HepG2 (cell line): ENCODE data around the gene BBS4. TPM values are rescaled to one million over a fixed set of nuclear protein-coding genes. Genes with fewer than 3 reads are reported as not detected.
A peak's percentile ranks its signal among the peaks of the same experiment; 100 is the strongest.

Experiments
- ATAC-seq: fragments of 200-7000 bp; cut with Tn5 transposase; 3 replicates; pipeline ENCODE4 v1.9.1; 2020; ENCODE audit warnings: mild to moderate bottlenecking, moderate library complexity
- BruUV-seq: library from RNA; stranded (reverse); fragments of 400-500 nt; replicated peaks from 2 replicates; lab custom pipeline; 2021; lab: Mats Ljungman, UMichigan
- CTCF ChIA-PET: fragments of 300-600 bp; formaldehyde crosslinking; extraction: SDS; loops from one replicate; lab custom pipeline; 2021; ENCODE audit warnings: low total read pairs, inconsistent platforms, low intra/inter-chr PET ratio; lab: Yijun Ruan, JAX
- POLR2A ChIA-PET: fragments of 350-600 bp; sonication (Branson Sonifier 250); formaldehyde crosslinking; loops from one replicate; lab custom pipeline; 2020; ENCODE audit warnings: antibody characterized with exemption, inconsistent platforms; lab: Yijun Ruan, JAX
- DNase-seq: peaks from one replicate; pipeline ENCODE4 v3.0.0-alpha.2; 2015; ENCODE audit warnings: low spot score
- FAIRE-seq: peaks from 3 replicates; lab custom pipeline; 2011; peaks lifted over from hg19 to GRCh38; lab: Jason Lieb, UNC
- H2AFZ ChIP-seq: one replicate; pipeline ENCODE4 v1.6.1; 2011; ENCODE audit warnings: low read length, inconsistent platforms
- H3K27ac ChIP-seq: fragments of 300-600 bp; 3 replicates; pipeline ENCODE4 v1.8.0; 2011; ENCODE audit warnings: mixed run types, mild to moderate bottlenecking, mixed read lengths, low read length, inconsistent platforms; ENCODE audit not compliant: insufficient read depth; ENCODE audit errors: extremely low read length
- H3K27me3 ChIP-seq, 2 experiments: fragments of 200-600 bp in 1 of 2; 2 replicates in 1 of 2; 3 replicates in 1 of 2; pipeline versions ENCODE4 v1.6.0 to v1.8.0; 2011; ENCODE audit warnings: low read length in 2 of 2, mild to moderate bottlenecking in 2 of 2, moderate library complexity in 2 of 2, inconsistent platforms in 1 of 2; ENCODE audit not compliant: insufficient read depth in 2 of 2, control insufficient read depth in 1 of 2
- H3K36me3 ChIP-seq, 2 experiments: fragments of 200-600 bp in 1 of 2; replicated peaks in 1 of 2; 2 replicates in 1 of 2; 3 replicates in 1 of 2; pipeline versions ENCODE4 v1.5.1 to v1.8.0; 2011; ENCODE audit warnings: low read length in 2 of 2, inconsistent platforms in 1 of 2; ENCODE audit not compliant: insufficient read depth in 2 of 2, control insufficient read depth in 1 of 2
- H3K4me1 ChIP-seq: 2 replicates; pipeline ENCODE4 v1.5.1; 2012; ENCODE audit warnings: low read length, inconsistent platforms; ENCODE audit not compliant: insufficient read depth
- H3K4me2 ChIP-seq: 2 replicates; pipeline ENCODE4 v1.6.0; 2011; ENCODE audit warnings: low read depth, low read length, inconsistent platforms
- H3K4me3 ChIP-seq, 3 experiments: fragments of 200-600 bp in 1 of 3; sonication (generic), shearing (Covaris generic) in 1 of 3; replicated peaks in 1 of 3; 2 replicates each; pipeline ENCODE4 v1.5.1; 2011 to 2016; ENCODE audit warnings: low read length in 3 of 3, inconsistent platforms in 2 of 3, low read depth in 2 of 3, mild to moderate bottlenecking in 2 of 3, control low read depth in 1 of 3, mixed read lengths in 1 of 3; ENCODE audit not compliant: insufficient read depth in 1 of 3
- H3K79me2 ChIP-seq: one replicate; pipeline ENCODE4 v1.6.1; 2011; ENCODE audit warnings: low read length, inconsistent platforms; ENCODE audit not compliant: insufficient read depth
- H3K9ac ChIP-seq: 2 replicates; pipeline ENCODE4 v1.6.0; 2011; ENCODE audit warnings: mild to moderate bottlenecking, low read depth, low read length, inconsistent platforms; ENCODE audit not compliant: insufficient read depth
- H3K9me3 ChIP-seq: 2 replicates; pipeline ENCODE4 v1.5.1; 2012; ENCODE audit warnings: mild to moderate bottlenecking, low read length
- H4K20me1 ChIP-seq: 2 replicates; pipeline ENCODE4 v1.6.0; 2011; ENCODE audit warnings: inconsistent platforms, mild to moderate bottlenecking, low read length, moderate library complexity; ENCODE audit not compliant: insufficient read depth
- DNMT3B ChIP-seq: conservative IDR thresholded peaks from 2 replicates; pipeline ENCODE4 v1.6.1; 2016; ENCODE audit warnings: missing biosample characterization, control low read depth
- HINFP ChIP-seq: sonication (generic); formaldehyde crosslinking; IDR thresholded peaks from 2 replicates; pipeline ENCODE4 v1.4.0; 2020; ENCODE audit warnings: low read depth, mild to moderate bottlenecking, missing genetic modification reagents
- IKZF1 ChIP-seq: fragments of 450-650 bp; IDR thresholded peaks from 2 replicates; pipeline ENCODE4 v1.7.1; 2016
- MTF2 ChIP-seq: sonication (generic); formaldehyde crosslinking; IDR thresholded peaks from 2 replicates; pipeline ENCODE4 v1.5.0; 2020; ENCODE audit warnings: missing genetic modification reagents, borderline replicate concordance
- NAIF1 ChIP-seq: sonication (generic); formaldehyde crosslinking; IDR thresholded peaks from 2 replicates; pipeline ENCODE4 v1.5.0; 2020; ENCODE audit warnings: mild to moderate bottlenecking, missing genetic modification reagents, borderline replicate concordance
- NR2F1 ChIP-seq, 2 experiments: fragments of 450-650 bp in 1 of 2; formaldehyde crosslinking in 1 of 2; IDR thresholded peaks; 2 replicates each; pipeline versions ENCODE4 v1.5.0 to v1.6.1; 2016 to 2020; ENCODE audit warnings: mild to moderate bottlenecking in 1 of 2, missing compliant biosample characterization in 1 of 2, missing genetic modification reagents in 1 of 2, moderate library complexity in 1 of 2
- PHB2 ChIP-seq: fragments of 450-650 bp; IDR thresholded peaks from 2 replicates; pipeline ENCODE4 v1.6.1; 2018; ENCODE audit not compliant: partially characterized antibody
- RARG ChIP-seq: sonication (generic); formaldehyde crosslinking; IDR thresholded peaks from 2 replicates; pipeline ENCODE4 v1.4.0; 2020; ENCODE audit warnings: low read depth, mild to moderate bottlenecking, missing genetic modification reagents
- SNAPC2 ChIP-seq: sonication (generic); formaldehyde crosslinking; IDR thresholded peaks from 2 replicates; pipeline ENCODE4 v1.8.1; 2022; ENCODE audit warnings: mild to moderate bottlenecking, missing genetic modification reagents
- TBP ChIP-seq: sonication (generic); formaldehyde crosslinking; IDR thresholded peaks from 2 replicates; pipeline ENCODE4 v1.5.0; 2020; ENCODE audit warnings: missing genetic modification reagents
- TRIM24 ChIP-seq: sonication (generic); formaldehyde crosslinking; IDR thresholded peaks from 2 replicates; pipeline ENCODE4 v1.8.0; 2022; ENCODE audit warnings: mild to moderate bottlenecking, missing genetic modification reagents
- ZNF512B ChIP-seq: sonication (generic); formaldehyde crosslinking; IDR thresholded peaks from 2 replicates; pipeline ENCODE4 v1.5.1; 2020; ENCODE audit warnings: missing genetic modification reagents, mild to moderate bottlenecking, borderline replicate concordance
- WGBS: methylation state at CpG from one replicate; pipeline ENCODE4 v1.1.6; 2017; ENCODE audit warnings: low lambda C conversion rate; 5-methylcytosine and 5-hydroxymethylcytosine counted together
- in situ Hi-C: cut with HindIII; loops from 2 replicates; pipeline ENCODE4 v1.10.0; 2017; ENCODE audit warnings: low pct_unique_long_range_greater_than_20kb; ENCODE audit not compliant: extremely low pct_ligation_motif_present
- intact Hi-C: fragments of 100-400 bp; cut with micrococcal nuclease; formaldehyde crosslinking; loops from one replicate; pipeline ENCODE4 v1.10.0; 2022; ENCODE audit not compliant: unreplicated experiment
- polyA plus RNA-seq, 8 experiments: library from polyadenylated mRNA; depleted of rRNA in 3 of 8; stranded (reverse) in 7 of 8; unstranded in 1 of 8; fragments of >200 nt; fragmentation: Illumina TruSeq in 4 of 8; extraction: Trizol in 4 of 8; gene quantifications; 2 replicates each; pipeline versions ENCODE4 v1.2.1 to v1.2.3, GENCODE V29; 2011 to 2016; ENCODE audit warnings: low read depth in 4 of 8, missing spikeins in 1 of 8, mixed read lengths in 1 of 8; ENCODE audit not compliant: insufficient read depth in 1 of 8
- total RNA-seq, 5 experiments: library from RNA; depleted of rRNA; stranded (reverse); fragments of >200 nt; fragmentation: Illumina TruSeq; extraction: Trizol; gene quantifications; 2 replicates each; pipeline ENCODE4 v1.2.3, GENCODE V29; 2016; ENCODE audit warnings: low read depth in 1 of 5

The BBS4 gene
- total and polyA plus RNA-seq, 2 of the 13 experiments (the other 11 are each of a cell fraction or from before 2014, with no cell fraction given), result 16.0 to 21.3 TPM

GRCh38 chr15:72732086-72732485 lies 46.1 kb downstream of the BBS4 start:
- ATAC-seq (no peak), FAIRE-seq (no peak), DNase-seq (no peak)
- POLR2A ChIA-PET, result no interaction called here
- Histone ChIP-seq H3K36me3 (peaks cover 9 to 33% of the 10 kb centered on the region in 2 experiments), H3K4me2 (no peak overlapping the region), H2AFZ (no peak overlapping the region), H3K4me1 (peaks cover 7% of the 10 kb centered on the region), H4K20me1 (no peaks in the 10 kb centered on the region), H3K9me3 (no peaks in the 10 kb centered on the region), H3K79me2 (no peaks in the 10 kb centered on the region), H3K27ac (no peak overlapping the region)
- no TSS peak for BruUV-seq
- CTCF ChIA-PET, result no interaction called here
- intact Hi-C loops, result no loop called here
- in situ Hi-C loops, result no loop called here
- TF ChIP-seq DNMT3B (CRISPR knock-in tag), result no peak
- TF ChIP-seq, all 625 proteins: peak for 0
- Histone ChIP-seq H3K4me3 (no peak overlapping the region), H3K27me3 (no peaks in the 10 kb centered on the region), H3K9ac (no peak overlapping the region)

- Histone ChIP-seq H3K4me1 (peaks cover 3% of the 10 kb centered on the region), H3K9ac (no peak overlapping the region), H3K4me2 (no peak overlapping the region), H3K4me3 (no peak overlapping the region), H3K79me2 (no peaks in the 10 kb centered on the region), H4K20me1 (no peaks in the 10 kb centered on the region), H3K36me3 (peaks cover 9 to 36% of the 10 kb centered on the region in 2 experiments), H2AFZ (no peak overlapping the region), H3K27ac (no peak overlapping the region), H3K9me3 (no peaks in the 10 kb centered on the region), H3K27me3 (no peaks in the 10 kb centered on the region)
- TF ChIP-seq TRIM24 (CRISPR knock-in tag) (no peak), MTF2 (no peak), NAIF1 (CRISPR knock-in tag) (no peak), IKZF1 (no peak), RARG (no peak), HINFP (CRISPR knock-in tag) (no peak), NR2F1 (CRISPR knock-in tag; IDR thresholded peaks at IDR 0.05) (no peak), PHB2 (no peak), ZNF512B (CRISPR knock-in tag) (no peak), SNAPC2 (CRISPR knock-in tag) (no peak), TBP (no peak)
- ChIA-PET CTCF (no interaction called here), POLR2A (no interaction called here)
- peak; percentile 62; the same call in 2 of the 3 replicates for ATAC-seq
- intact Hi-C loops, result no loop called here
- 90% methylated on average over 2 of the region's 4 CpGs for WGBS
- in situ Hi-C loops, result no loop called here
- no peak for DNase-seq
- BruUV-seq, result no TSS peak
- no peak for FAIRE-seq
Measured at GRCh38 chr15:72732516-72732915, 46.5 kb downstream of the BBS4 start.
